ENCODE measurements around the gene CRTC1.

- TF ChIP-seq CTCF (IDR thresholded peaks at IDR 0.05), result no peak
- no peak for TF ChIP-seq POLR2A (IDR thresholded peaks at IDR 0.05)
- TF ChIP-seq POLR2AphosphoS5 (IDR thresholded peaks at IDR 0.05), result no peak
- no peak for TF ChIP-seq EP300 (IDR thresholded peaks at IDR 0.05)
Observed at GRCh38 chr19:18745931-18746330, 62.5 kb downstream of the CRTC1 start.
